Measurements from ENCODE around the gene PRL. TPM values are rescaled to one million over a fixed set of nuclear protein-coding genes. Genes with fewer than 3 reads are reported as not detected.

Gene PRL
- total RNA-seq, 4 donors from 2014 or later: 0.33 TPM; not detected in 3

GRCh38 chr6:22247916-22248482, 48.8 kb downstream of the PRL start:
- TF ChIP-seq EP300 (IDR thresholded peaks at IDR 0.05): no peak
- TF ChIP-seq POLR2A (IDR thresholded peaks at IDR 0.05; ENCODE audit: low read depth): no peak
- TF ChIP-seq, protein P1, sequence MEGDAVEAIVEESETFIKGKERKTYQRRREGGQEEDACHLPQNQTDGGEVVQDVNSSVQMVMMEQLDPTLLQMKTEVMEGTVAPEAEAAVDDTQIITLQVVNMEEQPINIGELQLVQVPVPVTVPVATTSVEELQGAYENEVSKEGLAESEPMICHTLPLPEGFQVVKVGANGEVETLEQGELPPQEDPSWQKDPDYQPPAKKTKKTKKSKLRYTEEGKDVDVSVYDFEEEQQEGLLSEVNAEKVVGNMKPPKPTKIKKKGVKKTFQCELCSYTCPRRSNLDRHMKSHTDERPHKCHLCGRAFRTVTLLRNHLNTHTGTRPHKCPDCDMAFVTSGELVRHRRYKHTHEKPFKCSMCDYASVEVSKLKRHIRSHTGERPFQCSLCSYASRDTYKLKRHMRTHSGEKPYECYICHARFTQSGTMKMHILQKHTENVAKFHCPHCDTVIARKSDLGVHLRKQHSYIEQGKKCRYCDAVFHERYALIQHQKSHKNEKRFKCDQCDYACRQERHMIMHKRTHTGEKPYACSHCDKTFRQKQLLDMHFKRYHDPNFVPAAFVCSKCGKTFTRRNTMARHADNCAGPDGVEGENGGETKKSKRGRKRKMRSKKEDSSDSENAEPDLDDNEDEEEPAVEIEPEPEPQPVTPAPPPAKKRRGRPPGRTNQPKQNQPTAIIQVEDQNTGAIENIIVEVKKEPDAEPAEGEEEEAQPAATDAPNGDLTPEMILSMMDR (IDR thresholded peaks at IDR 0.05): no peak
- TF ChIP-seq POLR2AphosphoS5 (IDR thresholded peaks at IDR 0.05): no peak
- Histone ChIP-seq H3K9me3 (no peaks in the 10 kb centered on the region), H3K27me3 (no peaks in the 10 kb centered on the region), H3K4me1 (peaks cover 0 to 5% (median 0%) of the 10 kb centered on the region in 4 donors), H3K36me3 (no peaks in the 10 kb centered on the region), H3K27ac (replicated peaks in 1 of 4) (no peak overlapping the region), H3K4me3 (no peak overlapping the region)
- 86% methylated on average over 4 of the region's 4 CpGs for WGBS
- DNase-seq (ENCODE audit: extremely low spot score): no peak
- intact Hi-C loops (cut with DNase I): no loop called here

DNA sequence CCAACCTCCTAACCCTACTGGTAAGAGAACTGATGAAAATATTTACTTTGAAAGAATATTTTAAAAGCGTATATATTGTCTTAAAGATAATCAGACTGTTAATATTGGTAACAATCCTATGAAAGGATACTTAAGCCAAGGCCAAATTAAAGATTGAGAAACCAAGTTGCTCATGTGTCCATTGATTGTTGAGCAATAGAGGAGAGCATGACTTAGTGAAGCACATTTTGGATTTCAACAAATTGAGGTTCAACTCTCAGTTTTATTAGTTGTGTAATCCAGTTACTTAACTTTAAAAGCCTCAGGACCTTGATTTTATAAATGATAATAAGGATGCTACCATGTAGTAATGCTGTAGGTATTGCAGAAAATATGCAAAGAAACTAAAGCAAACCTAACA, 56.8 kb downstream of the PRL start:
- Histone ChIP-seq H3K36me3 (no peaks in the 10 kb centered on the region), H3K27me3 (no peaks in the 10 kb centered on the region), H3K4me1 (peaks cover 0 to 14% (median 11%) of the 10 kb centered on the region in 4 donors), H3K27ac (replicated peaks in 1 of 4) (no peak overlapping the region), H3K9me3 (no peaks in the 10 kb centered on the region), H3K4me3 (no peak overlapping the region)
- WGBS: 0% methylated on average over 1 of the region's 1 CpG
- intact Hi-C loops (cut with DNase I): no loop called here
- TF ChIP-seq, protein P1 (IDR thresholded peaks at IDR 0.05): no peak
- TF ChIP-seq EP300 (IDR thresholded peaks at IDR 0.05) (no peak), POLR2AphosphoS5 (IDR thresholded peaks at IDR 0.05) (no peak), POLR2A (IDR thresholded peaks at IDR 0.05; ENCODE audit: low read depth) (no peak)
- no peak for DNase-seq (ENCODE audit: extremely low spot score)

DNA sequence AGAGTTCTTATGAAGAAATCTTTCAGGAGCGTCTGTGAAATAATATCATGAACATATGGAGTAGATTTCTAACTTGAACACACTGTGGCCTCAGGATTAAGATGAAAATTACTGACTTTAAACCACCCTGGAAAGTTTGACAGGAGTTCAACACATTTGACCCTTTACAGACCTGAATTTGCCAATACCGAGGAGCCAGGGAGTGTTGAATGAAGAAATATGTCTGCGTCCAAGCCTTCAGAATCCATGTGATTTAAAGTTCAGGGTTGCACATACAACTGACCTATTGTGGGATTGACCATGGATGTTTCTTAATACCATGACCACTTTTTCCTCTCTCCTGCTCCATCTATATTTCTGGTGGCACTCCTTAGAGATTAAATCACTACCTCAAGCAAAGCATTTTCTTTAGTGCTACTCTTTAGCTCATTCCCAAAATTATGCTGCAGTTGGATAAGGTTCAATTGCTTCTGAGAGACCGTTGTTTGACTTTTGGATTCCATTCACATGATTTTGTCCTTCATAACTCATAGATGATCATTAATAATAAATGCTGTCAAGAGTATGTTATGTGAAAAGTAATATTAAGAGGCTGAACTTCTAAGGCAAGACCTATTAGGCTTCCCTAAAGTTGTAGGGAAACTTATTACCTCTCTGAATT, 57.4 kb downstream of the PRL start:
- intact Hi-C loops (cut with DNase I): no loop called here
- no peaks in the 10 kb centered on the region for H3K27me3 ChIP-seq
- H3K4me1 ChIP-seq: peaks cover 0 to 14% (median 11%) of the 10 kb centered on the region in 4 donors

GRCh38 chr6:22238861-22239260, 58.0 kb downstream of the PRL start:
- H3K27me3 ChIP-seq: no peaks in the 10 kb centered on the region
- H3K27ac ChIP-seq (replicated peaks in 1 of 4): no peak overlapping the region
- no peak overlapping the region for H3K4me3 ChIP-seq
- 85% methylated on average over 4 of the region's 4 CpGs for WGBS
- H3K9me3 ChIP-seq: no peaks in the 10 kb centered on the region
- no peaks in the 10 kb centered on the region for H3K36me3 ChIP-seq
- no peak for DNase-seq (ENCODE audit: extremely low spot score)
- intact Hi-C loops (cut with DNase I): no loop called here
- H3K4me1 ChIP-seq: peaks cover 0 to 14% (median 11%) of the 10 kb centered on the region in 4 donors
- TF ChIP-seq, protein P1 (IDR thresholded peaks at IDR 0.05): no peak
- no peak for TF ChIP-seq POLR2A (IDR thresholded peaks at IDR 0.05; ENCODE audit: low read depth)
- TF ChIP-seq POLR2AphosphoS5 (IDR thresholded peaks at IDR 0.05): no peak
- no peak for TF ChIP-seq EP300 (IDR thresholded peaks at IDR 0.05)

More for the DNA sequence above, 57.4 kb downstream of the PRL start:
- Histone ChIP-seq H3K4me3 (no peak overlapping the region), H3K36me3 (no peaks in the 10 kb centered on the region), H3K27ac (replicated peaks in 1 of 4) (no peak overlapping the region), H3K9me3 (no peaks in the 10 kb centered on the region)
- WGBS: 31% methylated on average over 4 of the region's 4 CpGs
- TF ChIP-seq EP300 (IDR thresholded peaks at IDR 0.05) (no peak), POLR2AphosphoS5 (IDR thresholded peaks at IDR 0.05) (no peak), POLR2A (IDR thresholded peaks at IDR 0.05; ENCODE audit: low read depth) (no peak)
- TF ChIP-seq, protein P1 (IDR thresholded peaks at IDR 0.05): no peak
- DNase-seq (ENCODE audit: extremely low spot score): no peak
